B cell (primary cell): ENCODE results near the gene SAMSN1. TPM values are rescaled to one million over a fixed set of nuclear protein-coding genes. Genes with fewer than 3 reads are reported as not detected.

ENCODE experiments used
- ATAC-seq: fragments of 200-7000 bp; cut with Tn5 transposase; one replicate; pipeline ENCODE4 v1.10.0; 2021; ENCODE audit warnings: low read depth, mild to moderate bottlenecking, moderate number of reproducible peaks, moderate library complexity
- CTCF ChIA-PET: fragments of 350-600 bp; sonication (Branson Sonifier 250); formaldehyde crosslinking; loops from one replicate; lab custom pipeline; 2021; ENCODE audit warnings: antibody characterized with exemption, inconsistent platforms; lab: Charles Lee
- POLR2A ChIA-PET: fragments of 350-600 bp; sonication (Branson Sonifier 250); formaldehyde crosslinking; loops from one replicate; lab custom pipeline; 2021; ENCODE audit warnings: antibody characterized with exemption; lab: Charles Lee
- DNase-seq: peaks from one replicate; pipeline ENCODE4 v3.0.0; 2013
- H2AFZ ChIP-seq: 2 replicates; pipeline ENCODE4 v1.6.1; 2012; ENCODE audit warnings: mild to moderate bottlenecking, low read depth, low read length; ENCODE audit not compliant: insufficient read depth, poor library complexity, severe bottlenecking
- H3K27ac ChIP-seq, 2 donors: 1 replicate in 1 of 2; 2 replicates in 1 of 2; pipeline ENCODE4 v1.5.1; 2012 to 2013; ENCODE audit warnings: low read length in 2 of 2, mild to moderate bottlenecking in 2 of 2, moderate library complexity in 1 of 2
- H3K27me3 ChIP-seq, 4 experiments: fragments of 200-600 bp in 1 of 4; sonication (generic) in 1 of 4; replicated peaks in 1 of 4; 1 replicate in 2 of 4; 2 replicates in 2 of 4; pipeline versions ENCODE4 v1.6.1 to v1.7.0; 2013 to 2016; ENCODE audit warnings: low read length in 3 of 4, mild to moderate bottlenecking in 2 of 4, mixed read lengths in 1 of 4, moderate library complexity in 1 of 4; ENCODE audit not compliant: insufficient read depth in 4 of 4, control insufficient read depth in 3 of 4; ENCODE audit errors: control extremely low read depth in 1 of 4
- H3K36me3 ChIP-seq, 2 experiments: replicated peaks in 1 of 2; 1 replicate in 1 of 2; 2 replicates in 1 of 2; pipeline versions ENCODE4 v1.6.1 to v1.7.1; 2013; ENCODE audit warnings: low read length in 1 of 2; ENCODE audit not compliant: insufficient read depth in 2 of 2, control insufficient read depth in 1 of 2; ENCODE audit errors: control extremely low read depth in 1 of 2, extremely low read depth in 1 of 2
- H3K4me1 ChIP-seq, 2 donors: fragments of 200-600 bp in 1 of 2; sonication (generic) in 1 of 2; 1 replicate in 1 of 2; 2 replicates in 1 of 2; pipeline versions ENCODE4 v1.5.1 to v1.6.1; 2013 to 2017; ENCODE audit warnings: low read length in 2 of 2; ENCODE audit not compliant: control insufficient read depth in 2 of 2, insufficient read depth in 2 of 2
- H3K4me2 ChIP-seq: replicated peaks from 2 replicates; pipeline ENCODE3; 2012; ENCODE audit warnings: mild to moderate bottlenecking, low read depth, low read length; ENCODE audit not compliant: poor library complexity, severe bottlenecking
- H3K4me3 ChIP-seq, 5 experiments: fragments of 200-600 bp in 1 of 5; sonication (generic) in 1 of 5; 1 replicate in 3 of 5; 2 replicates in 2 of 5; pipeline versions ENCODE4 v1.5.1 to v1.7.0; 2011 to 2016; ENCODE audit warnings: low read length in 4 of 5, mild to moderate bottlenecking in 4 of 5, low read depth in 2 of 5, control low read depth in 1 of 5, moderate library complexity in 1 of 5; ENCODE audit not compliant: insufficient read depth in 1 of 5; ENCODE audit errors: control extremely low read depth in 1 of 5, extremely low read depth in 1 of 5
- H3K79me2 ChIP-seq: fragments of 200-600 bp; sonication (generic); one replicate; pipeline ENCODE4 v1.6.0; 2016; ENCODE audit warnings: low read length; ENCODE audit not compliant: control insufficient read depth, insufficient read depth
- H3K9ac ChIP-seq: fragments of 200-600 bp; sonication (generic); 2 replicates; pipeline ENCODE4 v1.6.1; 2017; ENCODE audit warnings: mild to moderate bottlenecking, low read length, moderate library complexity
- H3K9me3 ChIP-seq, 3 donors: one replicate each; pipeline versions ENCODE4 v1.6.1 to v1.7.1; 2013; ENCODE audit warnings: low read length in 2 of 3; ENCODE audit not compliant: control insufficient read depth in 2 of 3, insufficient read depth in 1 of 3; ENCODE audit errors: control extremely low read depth in 1 of 3
- H4K20me1 ChIP-seq: 2 replicates; pipeline ENCODE4 v1.6.0; 2012; ENCODE audit warnings: mild to moderate bottlenecking, low read length; ENCODE audit not compliant: insufficient read depth, control insufficient read depth, poor library complexity, severe bottlenecking
- H3K27ac Mint-ChIP-seq: one replicate; pipeline ENCODE4 v1.8.0; 2021; ENCODE audit warnings: mixed read lengths
- H3K27me3 Mint-ChIP-seq: one replicate; pipeline ENCODE4 v1.8.0; 2021; ENCODE audit warnings: mixed read lengths
- H3K4me1 Mint-ChIP-seq: one replicate; pipeline ENCODE4 v1.8.0; 2021; ENCODE audit warnings: mixed read lengths
- H3K4me3 Mint-ChIP-seq: one replicate; pipeline ENCODE4 v1.8.0; 2021; ENCODE audit warnings: mixed read lengths
- H3K9me3 Mint-ChIP-seq: one replicate; pipeline ENCODE4 v1.8.0; 2022; ENCODE audit warnings: mixed read lengths; ENCODE audit not compliant: insufficient read depth
- CTCF ChIP-seq: fragments of 200-600 bp; IDR thresholded peaks from one replicate; pipeline ENCODE4 v1.8.0; 2022; ENCODE audit warnings: antibody characterized with exemption, mild to moderate bottlenecking
- EZH2 ChIP-seq: IDR thresholded peaks from 2 replicates; pipeline ENCODE4 v1.6.1; 2012; ENCODE audit warnings: borderline replicate concordance, low read depth, mild to moderate bottlenecking, moderate library complexity, low read length; ENCODE audit not compliant: insufficient read depth, poor library complexity, severe bottlenecking
- WGBS: methylation state at CpG from one replicate; pipeline ENCODE4 v1.1.5; 2013; ENCODE audit warnings: missing lambda C conversion rate; ENCODE audit not compliant: insufficient coverage; 5-methylcytosine and 5-hydroxymethylcytosine counted together
- intact Hi-C: fragments of 100-400 bp; cut with micrococcal nuclease; formaldehyde crosslinking; loops from one replicate; pipeline ENCODE4 v1.10.0; 2022
- polyA plus RNA-seq: library from polyadenylated mRNA; depleted of rRNA; stranded (reverse); fragments of >200 nt; gene quantifications from 2 replicates; pipeline ENCODE4 v1.2.3, GENCODE V29; 2012
- total RNA-seq, 2 donors: library from RNA; stranded (reverse); fragments of 120-200 nt in 1 of 2; gene quantifications; 1 replicate in 1 of 2; 2 replicates in 1 of 2; pipeline versions ENCODE4 v1.2.3 to v1.2.4, GENCODE V29; 2013 to 2022

Gene SAMSN1
- total and polyA plus RNA-seq, 2 donors (not counting 1 experiment from before 2014, with no cell fraction given) = 8.7 to 53.1 TPM

- H3K9me3 ChIP-seq = no peaks in the 10 kb centered on the region
- H4K20me1 ChIP-seq = no peaks in the 10 kb centered on the region
- TF ChIP-seq EZH2 (no peak), CTCF (no peak)
- no CpG with 5 or more reads among the region's 2 CpGs for WGBS
- no peak overlapping the region for H3K4me3 ChIP-seq
- intact Hi-C loops = no loop called here
- no peak for ATAC-seq
- POLR2A ChIA-PET = no interaction called here
- CTCF ChIA-PET = no interaction called here
- no peaks in the 10 kb centered on the region for H3K27me3 ChIP-seq
- Mint-ChIP-seq H3K27ac (no peak overlapping the region), H3K9me3 (no peaks in the 10 kb centered on the region), H3K4me1 (peaks cover 26% of the 10 kb centered on the region), H3K4me3 (no peak overlapping the region), H3K27me3 (no peaks in the 10 kb centered on the region)
- H3K27ac ChIP-seq = no peak overlapping the region
- H2AFZ ChIP-seq = no peak overlapping the region
- no peaks in the 10 kb centered on the region for H3K36me3 ChIP-seq
- H3K4me1 ChIP-seq = peaks cover 18 to 20% of the 10 kb centered on the region in 2 donors
- no peaks in the 10 kb centered on the region for H3K79me2 ChIP-seq
- no peak for DNase-seq
- no peak overlapping the region for H3K9ac ChIP-seq
- no peak overlapping the region for H3K4me2 ChIP-seq
Measured at GRCh38 chr21:14572204-14572780, 26.2 kb upstream of the SAMSN1 start.

GRCh38 chr21:14569868-14570267, 23.8 kb upstream of the SAMSN1 start:
- no peaks in the 10 kb centered on the region for H3K36me3 ChIP-seq
- no peaks in the 10 kb centered on the region for H3K27me3 Mint-ChIP-seq
- H3K9me3 ChIP-seq = no peaks in the 10 kb centered on the region
- H3K4me2 ChIP-seq = no peak overlapping the region
- peaks cover 29% of the 10 kb centered on the region for H3K4me1 Mint-ChIP-seq
- no peak overlapping the region for H2AFZ ChIP-seq
- no peak for TF ChIP-seq EZH2
- TF ChIP-seq CTCF = no peak
- no peak overlapping the region for H3K27ac Mint-ChIP-seq
- H3K4me1 ChIP-seq = peaks cover 19 to 20% of the 10 kb centered on the region in 2 donors
- CTCF ChIA-PET = interaction anchor here (0.8 kb wide), 1 partner anchor 624 kb away, joined by 4 read pairs; no protein-coding TSS in a partner anchor
- ATAC-seq (no peak), DNase-seq (no peak)
- no peak overlapping the region for H3K9ac ChIP-seq
- no peaks in the 10 kb centered on the region for H3K9me3 Mint-ChIP-seq
- H4K20me1 ChIP-seq = no peaks in the 10 kb centered on the region
- H3K79me2 ChIP-seq = no peaks in the 10 kb centered on the region
- POLR2A ChIA-PET = no interaction called here
- no peak overlapping the region for H3K4me3 Mint-ChIP-seq
- H3K27ac ChIP-seq = no peak overlapping the region
- H3K4me3 ChIP-seq = no peak overlapping the region
- no CpG with 5 or more reads among the region's 6 CpGs for WGBS
- no peaks in the 10 kb centered on the region for H3K27me3 ChIP-seq
- intact Hi-C loops = loop anchor here (5.0 kb wide), 1 partner anchor 47 kb away; no protein-coding TSS in a partner anchor
